Activated naive CD4-positive, alpha-beta T cell treated with anti-CD3 and anti-CD28 coated beads for 36 hours (primary cell): Measurements from ENCODE around the gene C1QTNF9. TPM values are rescaled to one million over a fixed set of nuclear protein-coding genes. Genes with fewer than 3 reads are reported as not detected.

Experiments used
- CTCF ChIA-PET: fragments of 350-600 bp; sonication (Branson Sonifier 250); formaldehyde crosslinking; loops from one replicate; lab custom pipeline; 2021; ENCODE audit warnings: antibody characterized with exemption; lab: Charles Lee
- DNase-seq: peaks from one replicate; pipeline ENCODE4 v3.0.0-alpha.2; 2020
- H3K27ac Mint-ChIP-seq: one replicate; pipeline ENCODE4 v1.8.0; 2021; ENCODE audit warnings: mild to moderate bottlenecking, mixed read lengths
- H3K27me3 Mint-ChIP-seq: one replicate; pipeline ENCODE4 v1.8.0; 2021; ENCODE audit warnings: low read depth, mixed read lengths
- H3K36me3 Mint-ChIP-seq: one replicate; pipeline ENCODE4 v1.8.0; 2021; ENCODE audit warnings: low read depth, mixed read lengths
- H3K4me1 Mint-ChIP-seq: one replicate; pipeline ENCODE4 v1.8.0; 2021; ENCODE audit warnings: low read depth, mixed read lengths
- H3K4me3 Mint-ChIP-seq: one replicate; pipeline ENCODE4 v1.8.0; 2021; ENCODE audit warnings: mild to moderate bottlenecking, moderate library complexity, mixed read lengths
- H3K9me3 Mint-ChIP-seq: one replicate; pipeline ENCODE4 v1.8.0; 2021; ENCODE audit warnings: mixed read lengths
- intact Hi-C: fragments of 100-400 bp; cut with micrococcal nuclease; formaldehyde crosslinking; loops from one replicate; pipeline ENCODE4 v1.15.1; 2023
- total RNA-seq, 2 experiments: library from RNA; stranded (reverse); gene quantifications; one replicate each; pipeline ENCODE4 v1.2.3, GENCODE V29; 2021

Gene C1QTNF9
- total RNA-seq, 2 experiments from 2014 or later: not detected

DNA sequence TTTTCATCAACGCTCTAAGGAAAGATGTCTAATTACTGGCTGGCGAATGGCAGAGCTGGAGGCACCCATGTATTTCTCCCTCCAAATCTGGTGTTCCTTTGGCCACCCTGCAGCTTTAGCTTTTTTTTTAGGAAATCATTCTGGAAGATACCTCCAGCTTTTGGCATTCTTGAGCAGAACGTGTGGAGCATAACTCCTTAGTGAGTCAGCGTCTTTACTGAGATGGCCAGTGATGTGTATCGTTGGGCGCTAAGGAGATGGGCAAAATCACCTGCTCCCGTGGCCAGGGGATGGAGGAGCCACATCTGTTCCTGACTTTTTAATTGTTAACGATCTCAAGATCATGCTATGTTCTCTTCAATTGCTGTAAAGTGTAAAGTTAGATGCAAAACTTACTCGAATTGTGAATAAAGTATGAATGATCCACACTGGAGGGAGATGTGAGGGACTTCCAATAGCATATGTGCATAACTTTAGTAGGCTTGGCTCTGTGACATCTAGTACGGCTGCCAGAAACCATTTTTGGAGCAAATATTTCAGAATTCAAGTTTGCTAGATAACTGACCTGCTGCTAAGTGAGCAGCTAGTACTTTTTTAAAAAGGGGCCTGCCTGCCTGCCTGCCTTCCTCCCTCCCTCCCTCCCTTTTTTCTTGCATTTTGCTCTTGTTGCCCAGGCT lies 24.4 kb upstream of the C1QTNF9 start:
- Mint-ChIP-seq H3K9me3 (no peaks in the 10 kb centered on the region), H3K27ac (no peak overlapping the region)

GRCh38 chr13:24286624-24287023 lies 22.8 kb upstream of the C1QTNF9 start:
- intact Hi-C loops: no loop called here
- Mint-ChIP-seq H3K4me1 (peaks cover 12% of the 10 kb centered on the region), H3K27me3 (no peaks in the 10 kb centered on the region), H3K27ac (no peak overlapping the region), H3K9me3 (no peaks in the 10 kb centered on the region), H3K4me3 (no peak overlapping the region), H3K36me3 (peaks cover 53% of the 10 kb centered on the region)
- CTCF ChIA-PET: no interaction called here
- DNase-seq: no peak

More for the DNA sequence above, 24.4 kb upstream of the C1QTNF9 start:
- Mint-ChIP-seq H3K4me1 (peaks cover 23% of the 10 kb centered on the region), H3K27me3 (no peaks in the 10 kb centered on the region), H3K36me3 (peaks cover 48% of the 10 kb centered on the region), H3K4me3 (no peak overlapping the region)
- intact Hi-C loops: no loop called here
- DNase-seq: no peak
- CTCF ChIA-PET: no interaction called here

DNA sequence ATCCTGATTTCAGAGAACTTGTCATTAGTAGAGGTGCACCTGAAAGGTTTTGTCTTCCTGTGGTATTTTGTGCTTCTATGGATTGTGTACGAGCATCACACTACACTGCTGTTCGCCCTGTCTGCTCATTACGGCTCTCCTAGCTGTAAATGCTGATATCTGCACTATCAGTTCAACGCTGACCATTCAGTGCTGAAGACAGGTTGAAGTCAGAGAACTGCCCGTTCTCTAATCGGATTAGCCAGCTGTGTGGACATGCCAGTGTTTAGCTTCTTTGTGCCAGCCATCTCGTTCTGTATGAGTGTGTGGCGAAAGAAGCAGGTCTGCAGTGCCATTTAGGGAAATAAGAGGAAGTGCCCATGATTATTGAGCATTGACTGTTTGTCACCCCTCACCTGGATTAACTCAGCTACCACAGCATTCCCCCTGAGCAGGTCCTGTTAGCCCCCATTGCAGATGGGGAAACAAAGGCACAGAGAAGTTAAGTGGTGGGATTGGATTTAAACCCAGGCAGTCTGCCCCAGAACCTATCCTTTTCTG lies 21.6 kb upstream of the C1QTNF9 start:
- peaks cover 4% of the 10 kb centered on the region for H3K4me1 Mint-ChIP-seq
- CTCF ChIA-PET: no interaction called here
- peaks cover 53% of the 10 kb centered on the region for H3K36me3 Mint-ChIP-seq
- no peak overlapping the region for H3K27ac Mint-ChIP-seq
- no peaks in the 10 kb centered on the region for H3K27me3 Mint-ChIP-seq
- H3K9me3 Mint-ChIP-seq: no peaks in the 10 kb centered on the region
- no peak for DNase-seq
- intact Hi-C loops: no loop called here
- no peak overlapping the region for H3K4me3 Mint-ChIP-seq

DNA sequence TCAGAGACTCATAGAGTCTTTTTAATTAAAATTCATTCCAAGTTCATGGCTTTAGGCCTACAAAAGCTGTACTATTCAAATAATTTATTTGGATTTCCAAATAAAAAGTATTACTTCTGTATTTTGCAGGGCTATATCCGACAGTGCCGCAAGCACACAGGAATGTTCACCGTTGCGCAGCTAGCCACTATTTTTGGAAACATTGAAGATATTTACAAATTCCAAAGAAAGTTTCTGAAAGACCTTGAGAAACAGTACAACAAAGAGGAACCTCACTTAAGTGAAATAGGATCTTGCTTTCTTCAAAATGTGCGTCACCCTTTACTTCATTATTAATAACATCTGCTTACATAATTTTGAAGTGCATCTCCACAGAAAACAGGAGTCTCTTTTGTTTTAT lies 20.5 kb upstream of the C1QTNF9 start:
- intact Hi-C loops: no loop called here
- CTCF ChIA-PET: no interaction called here
- H3K4me3 Mint-ChIP-seq: no peak overlapping the region

DNA sequence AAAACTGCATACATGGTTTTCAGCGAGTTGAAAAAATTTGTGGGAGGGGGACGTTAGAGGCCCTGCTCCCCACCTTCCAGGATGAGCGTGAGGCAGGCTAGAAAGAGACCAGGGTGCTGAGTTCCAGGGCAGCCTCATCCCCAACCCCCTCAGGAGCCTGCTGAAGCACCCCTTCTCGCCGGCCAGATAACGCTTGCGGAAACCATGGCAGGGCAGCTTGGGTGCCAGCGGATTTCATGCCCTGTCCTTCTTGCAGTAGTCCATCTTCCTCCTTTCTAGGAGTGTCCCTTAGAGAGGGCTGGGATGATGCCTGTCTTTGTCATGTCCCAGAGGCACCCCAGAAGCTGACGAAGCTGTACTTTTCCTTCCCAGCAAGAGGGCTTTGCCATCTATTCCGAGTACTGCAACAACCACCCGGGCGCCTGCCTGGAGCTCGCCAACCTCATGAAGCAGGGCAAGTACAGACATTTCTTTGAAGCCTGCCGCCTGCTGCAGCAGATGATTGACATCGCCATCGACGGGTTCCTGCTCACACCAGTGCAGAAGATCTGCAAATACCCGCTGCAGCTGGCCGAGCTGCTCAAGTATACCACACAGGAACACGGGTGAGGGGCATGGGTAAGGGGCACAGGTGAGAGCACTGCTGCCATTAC lies 19.0 kb upstream of the C1QTNF9 start:
- Mint-ChIP-seq H3K9me3 (no peaks in the 10 kb centered on the region), H3K27me3 (no peaks in the 10 kb centered on the region), H3K4me1 (no peaks in the 10 kb centered on the region), H3K36me3 (peaks cover 58% of the 10 kb centered on the region), H3K4me3 (no peak overlapping the region), H3K27ac (peak overlapping the region; percentile 46)
- CTCF ChIA-PET: interaction anchor here (0.6 to 1.2 kb wide), 2 partner anchors 62 to 170 kb away, joined by 3 read pairs; no protein-coding TSS in a partner anchor
- intact Hi-C loops: no loop called here
- DNase-seq: no peak

More for the DNA sequence above, 20.5 kb upstream of the C1QTNF9 start:
- Mint-ChIP-seq H3K27me3 (no peaks in the 10 kb centered on the region), H3K9me3 (no peaks in the 10 kb centered on the region), H3K36me3 (peaks cover 52% of the 10 kb centered on the region), H3K27ac (no peak overlapping the region), H3K4me1 (no peaks in the 10 kb centered on the region)
- DNase-seq: no peak

DNA sequence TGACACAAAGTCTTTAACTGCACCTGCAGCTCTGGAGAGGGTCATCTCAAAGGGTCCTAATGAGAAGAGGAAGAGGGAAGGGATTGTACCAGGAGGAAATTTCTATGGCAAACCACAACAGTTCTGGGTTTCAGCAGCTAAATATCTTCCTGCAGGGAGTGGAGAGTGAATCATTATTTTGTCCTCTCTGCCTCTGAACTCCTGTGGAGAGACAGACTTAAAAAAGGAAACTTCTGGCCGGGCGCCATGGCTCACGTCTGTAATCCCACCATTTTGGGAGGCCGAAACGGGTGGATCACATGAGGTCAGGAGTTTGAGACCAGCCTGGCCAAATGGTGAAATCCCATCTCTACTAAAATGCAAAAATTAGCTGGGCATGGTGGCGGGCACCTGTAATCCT lies 16.9 kb upstream of the C1QTNF9 start:
- Mint-ChIP-seq H3K9me3 (no peaks in the 10 kb centered on the region), H3K4me1 (no peaks in the 10 kb centered on the region), H3K27ac (no peak overlapping the region), H3K4me3 (no peak overlapping the region), H3K36me3 (peaks cover 65% of the 10 kb centered on the region), H3K27me3 (no peaks in the 10 kb centered on the region)
- intact Hi-C loops: no loop called here
- CTCF ChIA-PET: no interaction called here
- DNase-seq: no peak

DNA sequence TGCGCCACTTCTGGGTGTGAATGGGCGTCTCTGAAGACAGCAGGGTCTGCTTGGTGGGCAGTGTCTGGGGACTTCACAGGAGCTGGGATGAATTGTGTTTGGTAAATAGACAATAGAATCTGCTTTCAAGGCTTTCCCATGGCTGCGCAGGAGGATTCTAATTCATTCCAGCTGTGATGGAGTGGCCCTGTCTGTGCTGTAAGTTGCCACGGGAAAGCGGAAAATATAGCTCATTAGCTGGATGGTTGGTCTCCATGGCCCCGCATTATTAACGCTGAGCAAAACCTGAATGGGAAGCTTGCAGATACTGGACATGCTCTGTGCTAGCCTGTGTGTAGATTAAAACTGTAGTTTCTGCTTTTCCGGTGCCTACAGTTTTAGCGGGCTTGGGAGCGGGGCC lies 15.6 kb upstream of the C1QTNF9 start:
- H3K27ac Mint-ChIP-seq: no peak overlapping the region
- H3K27me3 Mint-ChIP-seq: no peaks in the 10 kb centered on the region
- CTCF ChIA-PET: interaction anchor here (0.5 to 0.6 kb wide), 2 partner anchors 8 to 24 kb away, joined by 3 to 5 read pairs; no protein-coding TSS in a partner anchor

GRCh38 chr13:24299488-24300114 lies 9.8 kb upstream of the C1QTNF9 start:
- Mint-ChIP-seq H3K4me3 (no peak overlapping the region), H3K27ac (no peak overlapping the region), H3K27me3 (no peaks in the 10 kb centered on the region), H3K9me3 (no peaks in the 10 kb centered on the region), H3K4me1 (no peaks in the 10 kb centered on the region), H3K36me3 (peaks cover 71% of the 10 kb centered on the region)
- no peak for DNase-seq
- intact Hi-C loops: no loop called here
- CTCF ChIA-PET: no interaction called here

More for the DNA sequence above, 15.6 kb upstream of the C1QTNF9 start:
- no peaks in the 10 kb centered on the region for H3K9me3 Mint-ChIP-seq
- intact Hi-C loops: no loop called here
- no peak overlapping the region for H3K4me3 Mint-ChIP-seq
- peaks cover 65% of the 10 kb centered on the region for H3K36me3 Mint-ChIP-seq
- H3K4me1 Mint-ChIP-seq: no peaks in the 10 kb centered on the region
- no peak for DNase-seq

DNA sequence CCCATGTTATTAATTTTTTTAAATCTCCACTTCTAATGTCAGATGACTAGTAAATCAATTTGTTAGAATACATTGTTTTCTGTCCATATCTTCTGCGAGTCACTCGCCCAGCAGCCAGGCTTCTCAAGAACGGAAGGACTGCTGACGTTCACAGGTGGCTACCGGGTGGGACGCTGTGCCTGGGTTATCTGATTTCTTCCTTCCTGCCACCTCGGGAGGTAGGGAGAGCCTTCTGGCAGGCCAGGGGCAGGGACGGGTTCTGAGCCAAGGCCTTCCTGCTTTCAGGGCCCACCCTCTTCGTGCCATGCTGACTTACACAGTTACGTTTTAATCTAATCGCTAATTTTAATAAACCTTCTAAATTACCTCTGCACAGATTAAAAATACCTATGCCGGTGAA lies 7.9 kb upstream of the C1QTNF9 start:
- intact Hi-C loops: no loop called here
- Mint-ChIP-seq H3K4me3 (no peak overlapping the region), H3K4me1 (no peaks in the 10 kb centered on the region), H3K9me3 (no peaks in the 10 kb centered on the region), H3K27me3 (no peaks in the 10 kb centered on the region), H3K36me3 (peaks cover 69% of the 10 kb centered on the region), H3K27ac (no peak overlapping the region)
- no peak for DNase-seq
- CTCF ChIA-PET: no interaction called here

GRCh38 chr13:24301911-24302310 lies 7.5 kb upstream of the C1QTNF9 start:
- Mint-ChIP-seq H3K27ac (no peak overlapping the region), H3K9me3 (no peaks in the 10 kb centered on the region), H3K36me3 (peaks cover 64% of the 10 kb centered on the region), H3K4me3 (no peak overlapping the region), H3K4me1 (no peaks in the 10 kb centered on the region), H3K27me3 (no peaks in the 10 kb centered on the region)
- intact Hi-C loops: no loop called here
- no peak for DNase-seq
- CTCF ChIA-PET: interaction anchor here (0.6 to 0.7 kb wide), 2 partner anchors 8 to 258 kb away, joined by 3 to 5 read pairs; no protein-coding TSS in a partner anchor

GRCh38 chr13:24304620-24305019 lies 4.8 kb upstream of the C1QTNF9 start:
- no peaks in the 10 kb centered on the region for H3K9me3 Mint-ChIP-seq
- no peak for DNase-seq
- peak overlapping the region; percentile 44 for H3K27ac Mint-ChIP-seq
- intact Hi-C loops: no loop called here
- H3K4me3 Mint-ChIP-seq: no peak overlapping the region
- no peaks in the 10 kb centered on the region for H3K4me1 Mint-ChIP-seq
- CTCF ChIA-PET: no interaction called here
- no peaks in the 10 kb centered on the region for H3K27me3 Mint-ChIP-seq
- peaks cover 48% of the 10 kb centered on the region for H3K36me3 Mint-ChIP-seq

GRCh38 chr13:24306632-24307031 lies 2.7 kb upstream of the C1QTNF9 start:
- H3K27ac Mint-ChIP-seq: no peak overlapping the region
- H3K4me1 Mint-ChIP-seq: no peaks in the 10 kb centered on the region
- H3K4me3 Mint-ChIP-seq: no peak overlapping the region
- CTCF ChIA-PET: interaction anchor here (1.0 kb wide), 1 partner anchor 159 kb away, joined by 3 read pairs; no protein-coding TSS in a partner anchor
- no peaks in the 10 kb centered on the region for H3K9me3 Mint-ChIP-seq
- intact Hi-C loops: no loop called here
- H3K36me3 Mint-ChIP-seq: peaks cover 34% of the 10 kb centered on the region
- H3K27me3 Mint-ChIP-seq: no peaks in the 10 kb centered on the region
- DNase-seq: no peak
